HG02970 (cell line): ENCODE data around the gene POTEM.
"Not testable (repeated sequence)": the region's sequence is repeated elsewhere in the genome, so short reads cannot be mapped to it uniquely, and the experiment has no call there.

Experiments
- ATAC-seq: cut with Tn5 transposase; IDR thresholded peaks from one replicate; pipeline ENCODE4 v1.9.1; 2021; ENCODE audit warnings: mild to moderate bottlenecking, moderate library complexity, moderate number of reproducible peaks; ENCODE audit not compliant: unreplicated experiment, low FRiP score

Gene POTEM

DNA sequence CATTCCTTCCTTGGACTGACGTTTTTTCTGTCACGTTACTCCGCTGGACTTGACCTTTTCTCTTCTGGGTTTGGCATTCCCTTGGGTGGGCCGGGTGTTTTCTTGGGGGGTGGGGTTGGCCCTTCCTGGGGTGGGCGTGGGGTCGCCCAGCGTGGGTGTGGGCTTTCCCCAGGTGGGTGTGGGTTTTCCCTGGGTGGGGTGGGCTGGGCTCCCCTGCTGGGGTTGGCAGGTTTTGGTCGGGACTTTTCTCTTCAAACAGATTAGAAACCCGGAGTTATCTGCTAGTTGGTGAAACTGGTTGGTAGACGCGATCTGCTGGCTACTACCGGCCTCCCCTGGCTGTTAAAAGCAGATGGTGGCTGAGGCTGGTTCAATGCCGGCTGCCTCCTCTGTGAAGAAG is at the start of gene POTEM:
Gene POTEM, plus strand, starts transcription at position 301 of the 400 bp plus-strand sequence. Its CDS starts 52 bp downstream, at position 353.
- ATAC-seq, result not testable (repeated sequence)

DNA sequence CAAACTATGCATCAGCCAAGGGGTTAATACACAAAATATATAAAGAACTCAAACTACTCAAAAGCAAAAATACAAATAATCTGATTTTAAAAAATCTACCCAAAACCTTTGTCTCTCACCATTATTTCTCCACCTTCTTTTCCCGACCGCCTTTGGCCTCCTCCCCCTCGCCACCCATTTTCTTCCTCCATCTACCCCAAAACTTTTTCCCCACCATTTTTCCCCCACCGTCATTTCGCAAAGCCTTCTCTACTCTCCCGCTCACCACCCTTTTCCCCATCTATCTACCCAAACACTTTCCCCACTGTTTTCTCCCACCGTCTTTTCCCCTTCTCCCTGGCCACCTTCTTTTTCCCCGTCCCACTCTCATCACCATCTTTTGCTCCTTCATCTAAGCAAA is 48.9 kb upstream of the POTEM start:
- ATAC-seq, result not testable (repeated sequence)

- ATAC-seq, result not testable (repeated sequence)
Observed at GRCh38 chr14:18920052-18920451, 47.2 kb upstream of the POTEM start.

- ATAC-seq, result not testable (repeated sequence)
Observed at GRCh38 chr14:18921055-18921701, 46.1 kb upstream of the POTEM start.

DNA sequence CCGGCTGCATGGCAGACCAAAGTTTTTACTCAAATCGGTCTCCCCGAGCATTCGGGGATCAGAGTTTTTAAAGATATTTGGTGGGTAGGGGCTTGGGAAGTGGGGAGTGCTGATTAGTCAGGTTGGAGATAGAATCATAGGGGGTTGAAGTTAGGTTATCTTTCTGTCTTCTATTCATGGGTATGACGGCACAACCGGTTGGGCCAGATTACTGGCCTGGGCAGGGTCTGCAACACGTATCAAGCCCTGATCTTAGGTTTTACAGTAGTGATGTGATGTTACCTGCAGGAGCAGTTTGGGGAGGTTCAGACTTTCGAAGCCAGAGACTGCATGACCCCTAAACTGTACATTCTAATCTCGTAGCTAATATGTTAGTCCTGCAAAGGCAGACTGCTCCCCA is 30.4 kb upstream of the POTEM start:
- not testable (repeated sequence) for ATAC-seq

- ATAC-seq, result not testable (repeated sequence)
Observed at GRCh38 chr14:18938733-18939132, 28.5 kb upstream of the POTEM start.

GRCh38 chr14:18949939-18950338 is 17.3 kb upstream of the POTEM start:
- not testable (repeated sequence) for ATAC-seq

DNA sequence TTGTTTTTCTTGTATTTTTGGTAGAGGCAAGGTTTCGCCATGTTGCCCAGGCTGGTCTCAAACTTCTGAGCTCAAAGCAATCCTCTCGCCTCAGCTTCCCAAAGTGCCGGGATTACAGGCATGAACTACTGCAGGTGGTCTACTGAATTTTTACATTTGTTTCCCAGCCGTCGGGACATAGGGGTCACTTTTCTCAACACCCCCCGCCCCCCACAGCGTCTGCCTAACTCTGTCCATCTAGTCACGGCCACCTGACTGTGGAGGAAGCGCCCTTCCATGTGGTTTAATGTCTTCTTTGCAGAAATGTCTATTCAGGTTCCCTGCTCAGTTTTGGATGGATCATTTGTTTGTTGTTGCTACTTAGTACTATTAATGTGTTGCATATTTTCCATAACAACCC is 14.1 kb upstream of the POTEM start:
- not testable (repeated sequence) for ATAC-seq

- not testable (repeated sequence) for ATAC-seq
Observed at GRCh38 chr14:18955816-18956215, 11.4 kb upstream of the POTEM start.

GRCh38 chr14:18961576-18961975 is 5.7 kb upstream of the POTEM start:
- ATAC-seq, result not testable (repeated sequence)

- not testable (repeated sequence) for ATAC-seq
Observed at GRCh38 chr14:18962143-18962542, 5.1 kb upstream of the POTEM start.

DNA sequence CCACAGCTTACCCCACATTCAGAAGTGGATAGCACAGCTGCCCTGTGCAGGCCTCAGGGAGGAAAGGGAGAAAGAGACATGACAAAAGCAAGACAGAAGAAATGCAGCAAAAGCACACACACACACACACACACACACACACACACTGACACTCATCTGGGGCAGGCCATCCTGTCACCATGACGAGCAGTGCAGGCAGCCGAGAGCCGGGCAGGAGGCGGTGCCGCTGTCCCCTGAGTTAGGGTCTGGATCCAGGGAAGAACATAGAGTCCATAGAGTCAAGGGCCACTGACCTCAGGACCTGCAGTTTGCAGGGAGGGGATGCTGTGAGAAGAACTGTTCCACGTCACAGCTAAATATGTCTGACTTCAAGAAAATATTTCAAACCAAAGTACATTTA is 4.0 kb upstream of the POTEM start:
- not testable (repeated sequence) for ATAC-seq

DNA sequence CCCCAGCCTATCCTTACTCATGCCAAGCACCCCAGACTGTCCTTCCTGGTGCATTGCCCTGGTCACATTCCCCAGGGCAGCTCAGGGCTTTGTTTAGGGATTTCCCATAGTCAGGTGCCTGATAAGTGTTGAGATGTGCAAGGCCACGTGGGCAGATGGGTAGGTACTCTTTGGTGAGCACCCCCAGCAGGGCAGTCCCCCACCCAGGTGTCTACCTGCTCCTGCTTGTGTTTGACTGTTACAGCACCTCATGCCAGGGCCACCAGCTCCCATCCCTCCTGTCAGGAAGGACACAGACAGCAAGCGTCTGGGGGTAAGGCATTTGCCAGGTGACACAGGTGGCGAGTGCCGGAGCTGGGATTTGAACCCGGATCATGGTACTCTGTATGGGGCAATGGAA is 2.4 kb upstream of the POTEM start:
- ATAC-seq, result not testable (repeated sequence)

GRCh38 chr14:19002566-19002965 is 35.3 kb downstream of the POTEM start:
- not testable (repeated sequence) for ATAC-seq

- ATAC-seq, result not testable (repeated sequence)
Observed at GRCh38 chr14:19006490-19006889, 39.3 kb downstream of the POTEM start.

DNA sequence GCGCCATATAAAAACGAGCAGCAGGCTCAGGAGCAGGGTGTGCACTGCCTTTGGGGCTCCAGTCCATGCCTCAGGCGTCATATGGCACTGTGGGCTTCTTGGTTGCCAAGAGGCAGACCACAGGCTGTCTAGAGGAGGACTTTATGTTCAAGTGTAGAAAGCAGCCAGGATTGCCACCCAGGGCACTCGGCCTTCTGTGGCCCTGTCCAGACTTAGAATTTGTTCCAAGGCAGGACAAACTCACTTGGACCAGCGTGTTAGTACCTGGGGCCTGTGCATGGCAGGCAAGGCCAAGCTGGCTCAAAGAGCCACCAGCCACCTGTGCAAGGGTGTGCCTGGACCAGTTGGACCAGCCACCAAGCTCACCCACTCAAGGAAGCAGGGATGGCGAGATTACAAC is 40.4 kb downstream of the POTEM start:
- not testable (repeated sequence) for ATAC-seq

DNA sequence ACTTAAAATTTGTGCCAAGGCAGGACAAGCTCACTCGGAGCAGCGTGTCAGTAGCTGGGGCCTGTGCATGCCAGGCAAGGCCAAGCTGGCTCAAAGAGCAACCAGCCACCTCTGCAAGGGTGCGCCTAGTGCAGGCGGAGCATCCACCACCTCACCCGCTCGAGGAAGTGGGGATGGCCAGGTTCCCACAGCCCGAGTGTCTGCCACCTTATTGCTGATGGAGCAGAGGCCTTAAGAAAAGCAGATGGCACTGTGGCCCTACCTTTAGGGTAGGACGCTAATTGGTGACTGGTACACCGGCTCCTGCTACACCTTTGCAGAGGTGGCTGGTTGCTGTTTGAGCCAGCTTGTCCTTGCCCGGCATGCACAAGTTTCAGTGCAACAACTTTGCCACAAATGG is 43.8 kb downstream of the POTEM start:
- not testable (repeated sequence) for ATAC-seq

DNA sequence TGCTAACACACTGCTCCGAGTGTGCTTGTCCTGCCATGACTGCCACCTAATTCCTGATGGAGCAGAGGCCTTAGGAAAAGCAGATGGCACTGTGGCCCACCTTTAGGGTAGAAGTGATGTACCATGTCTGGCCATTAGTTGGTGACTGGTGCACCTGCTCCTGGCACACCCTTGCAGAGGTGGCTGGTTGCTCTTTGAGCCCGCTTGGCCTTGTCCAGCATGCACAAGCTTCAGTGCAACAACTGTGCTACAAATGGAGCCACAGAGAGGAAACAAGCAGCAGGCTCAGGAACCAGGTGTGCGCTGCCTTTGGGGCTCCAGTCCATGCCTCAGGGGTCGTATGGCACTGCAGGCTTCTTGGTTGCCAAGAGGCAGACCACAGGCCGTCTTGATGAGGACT is 44.5 kb downstream of the POTEM start:
- ATAC-seq, result not testable (repeated sequence)

DNA sequence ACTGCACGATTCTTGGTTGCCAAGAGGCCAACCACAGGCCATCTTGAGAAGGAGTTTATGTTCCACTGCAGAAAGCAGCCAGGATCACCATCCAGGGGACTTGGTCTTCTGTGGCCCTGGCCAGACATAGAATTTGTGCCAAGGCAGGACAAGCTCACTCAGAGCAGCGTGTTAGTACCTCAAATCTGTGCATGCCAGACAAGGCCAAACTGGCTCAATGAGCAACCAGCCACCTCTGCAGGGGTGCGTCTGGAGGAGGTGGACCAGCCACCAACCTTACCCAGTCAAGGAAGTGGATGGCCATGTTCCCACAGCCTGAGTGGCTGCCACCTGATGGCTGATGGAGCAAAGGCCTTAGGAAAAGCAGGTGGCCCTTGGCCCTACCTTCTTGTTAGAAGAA is 48.0 kb downstream of the POTEM start:
- not testable (repeated sequence) for ATAC-seq

DNA sequence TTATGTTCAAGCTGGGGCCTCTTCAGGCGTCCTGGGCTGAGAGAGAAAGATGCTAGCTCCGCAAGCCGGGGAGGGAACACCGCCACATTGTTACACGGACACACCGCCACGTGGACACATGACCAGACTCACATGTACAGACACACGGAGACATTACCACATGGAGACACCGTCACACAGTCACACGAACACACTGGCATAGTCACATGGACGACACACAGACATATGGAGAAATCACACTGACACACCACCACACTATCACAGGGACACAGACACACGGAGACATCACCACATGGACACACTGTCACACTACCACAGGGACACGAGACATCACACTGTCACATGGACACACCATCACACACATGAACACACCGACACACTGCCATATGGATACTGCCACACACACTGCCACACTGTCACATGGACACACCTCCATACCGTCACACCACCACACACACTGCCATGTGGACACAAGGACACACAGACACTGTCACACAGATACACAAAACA is 57.9 kb downstream of the POTEM start:
- not testable (repeated sequence) for ATAC-seq

DNA sequence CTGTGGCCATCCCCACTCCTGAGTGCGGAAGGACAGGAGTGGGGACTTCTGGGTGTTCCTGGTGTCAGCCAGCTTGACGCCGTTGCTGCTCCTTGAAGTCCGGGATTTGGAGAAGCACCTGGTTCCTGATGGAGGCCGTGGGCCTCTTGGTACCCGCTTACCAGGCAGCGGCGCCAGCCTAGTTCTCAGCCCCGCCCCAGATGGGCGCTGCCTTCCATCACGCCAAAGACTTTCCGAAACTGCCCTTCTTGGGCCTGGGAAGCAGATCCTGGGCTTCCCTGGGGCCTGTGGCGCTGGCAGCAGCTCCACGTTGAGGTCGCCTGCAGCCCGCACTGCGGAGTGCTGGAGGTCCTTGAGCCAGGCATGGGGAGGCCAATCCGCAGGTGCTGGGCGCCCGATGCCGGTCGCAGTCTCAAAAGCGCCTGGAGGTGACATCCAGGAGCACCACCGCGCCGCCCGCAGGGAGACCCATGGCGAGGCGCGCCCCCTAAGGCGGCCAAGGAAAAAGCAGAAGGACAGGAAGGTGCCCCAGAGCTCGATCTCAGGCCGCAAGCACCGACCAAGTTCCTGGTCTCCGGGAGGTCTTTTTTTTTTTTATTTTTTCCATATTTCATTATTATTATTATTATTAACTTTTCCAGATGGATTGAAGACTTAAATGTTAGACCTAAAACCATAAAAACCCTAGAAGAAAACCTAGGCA is 59.6 kb downstream of the POTEM start:
- not testable (repeated sequence) for ATAC-seq

DNA sequence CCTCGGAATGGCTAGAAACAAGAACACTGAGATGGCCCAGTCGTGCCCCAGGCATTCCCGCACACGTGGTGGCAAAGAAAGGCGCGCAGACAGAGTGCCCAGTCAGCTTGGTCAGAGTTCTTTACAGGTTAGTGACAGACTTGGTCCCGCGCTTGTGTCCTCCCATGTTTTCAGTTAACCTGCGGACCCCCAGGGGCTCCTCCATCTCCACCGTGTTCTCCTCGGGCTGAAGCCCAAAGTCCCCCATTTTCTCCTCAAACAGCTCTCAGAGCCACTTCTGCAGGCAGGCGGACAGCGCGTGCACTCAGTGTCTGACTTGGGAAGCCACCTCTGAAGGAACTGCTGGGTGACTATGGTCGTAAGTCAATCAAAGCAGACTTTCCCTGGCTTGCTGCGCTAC is 60.7 kb downstream of the POTEM start:
- ATAC-seq, result not testable (repeated sequence)
